Gastroesophageal sphincter (tissue), 3 donors: ENCODE data around the gene BPI.

Experiments
- EP300 ChIP-seq: sonication (generic); formaldehyde crosslinking; IDR thresholded peaks from one replicate; pipeline ENCODE4 v1.6.1; 2017; ENCODE audit warnings: antibody characterized with exemption, mild to moderate bottlenecking
- POLR2A ChIP-seq, 2 donors: fragments of 450-650 bp; IDR thresholded peaks; one replicate each; pipeline ENCODE4 v1.6.1; 2017; ENCODE audit warnings: antibody characterized with exemption in 2 of 2, mild to moderate bottlenecking in 2 of 2, moderate library complexity in 1 of 2
- TF ChIP-seq, protein P1 (sequence below), 4 experiments: fragments of 200-600 bp in 2 of 4; fragments of 450-650 bp in 2 of 4; sonication (generic) in 1 of 4; IDR thresholded peaks; one replicate each; pipeline ENCODE4 v1.5.1; 2017 to 2019; ENCODE audit warnings: antibody characterized with exemption in 4 of 4, mild to moderate bottlenecking in 2 of 4, moderate library complexity in 2 of 4

DNA sequence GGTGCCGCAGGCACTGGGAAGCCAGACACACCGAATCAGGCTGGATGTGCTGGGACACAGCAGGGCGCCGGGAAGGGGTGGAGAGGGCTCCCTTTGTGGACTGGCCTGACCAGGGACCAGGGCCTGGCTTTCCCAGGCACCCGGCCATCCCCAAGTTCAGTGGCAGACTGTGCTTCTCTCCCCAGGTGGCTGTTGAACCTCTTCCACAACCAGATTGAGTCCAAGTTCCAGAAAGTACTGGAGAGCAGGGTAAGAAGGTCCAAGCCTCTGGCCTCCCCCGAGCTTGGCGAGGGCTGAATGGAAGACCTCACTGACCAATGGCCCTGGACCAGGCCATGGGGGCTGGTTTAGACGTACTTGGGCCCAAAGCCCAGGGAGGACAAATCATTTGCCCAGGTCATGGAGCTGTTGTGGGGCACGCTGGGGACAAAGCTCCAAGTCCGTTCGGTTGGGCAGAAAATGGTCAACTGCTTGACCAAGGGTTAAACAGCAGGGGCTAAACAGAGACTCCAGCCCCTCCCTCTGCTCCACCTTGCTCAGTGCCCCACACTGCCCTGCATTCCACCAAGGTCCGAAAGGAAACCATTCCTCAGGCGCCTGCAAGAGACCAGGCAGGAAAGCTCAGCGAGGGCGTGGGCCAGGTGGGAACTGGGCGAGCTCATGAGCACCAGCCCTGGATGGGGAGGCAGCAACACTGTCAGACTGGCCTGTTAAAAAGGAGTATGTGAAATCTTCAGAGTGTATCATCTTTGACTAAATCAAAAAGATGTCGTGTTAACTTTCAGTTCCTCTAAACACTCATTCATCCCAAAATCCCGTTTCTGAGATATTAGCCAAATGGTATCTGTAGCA is 51.4 kb downstream of the BPI start:
- TF ChIP-seq, protein P1, sequence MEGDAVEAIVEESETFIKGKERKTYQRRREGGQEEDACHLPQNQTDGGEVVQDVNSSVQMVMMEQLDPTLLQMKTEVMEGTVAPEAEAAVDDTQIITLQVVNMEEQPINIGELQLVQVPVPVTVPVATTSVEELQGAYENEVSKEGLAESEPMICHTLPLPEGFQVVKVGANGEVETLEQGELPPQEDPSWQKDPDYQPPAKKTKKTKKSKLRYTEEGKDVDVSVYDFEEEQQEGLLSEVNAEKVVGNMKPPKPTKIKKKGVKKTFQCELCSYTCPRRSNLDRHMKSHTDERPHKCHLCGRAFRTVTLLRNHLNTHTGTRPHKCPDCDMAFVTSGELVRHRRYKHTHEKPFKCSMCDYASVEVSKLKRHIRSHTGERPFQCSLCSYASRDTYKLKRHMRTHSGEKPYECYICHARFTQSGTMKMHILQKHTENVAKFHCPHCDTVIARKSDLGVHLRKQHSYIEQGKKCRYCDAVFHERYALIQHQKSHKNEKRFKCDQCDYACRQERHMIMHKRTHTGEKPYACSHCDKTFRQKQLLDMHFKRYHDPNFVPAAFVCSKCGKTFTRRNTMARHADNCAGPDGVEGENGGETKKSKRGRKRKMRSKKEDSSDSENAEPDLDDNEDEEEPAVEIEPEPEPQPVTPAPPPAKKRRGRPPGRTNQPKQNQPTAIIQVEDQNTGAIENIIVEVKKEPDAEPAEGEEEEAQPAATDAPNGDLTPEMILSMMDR (IDR thresholded peaks at IDR 0.05) = no peak
- no peak for TF ChIP-seq EP300
- no peak for TF ChIP-seq POLR2A (IDR thresholded peaks at IDR 0.05)
